SHP77 (cell line): ENCODE results near the gene ZNF426.

Source experiments
- DNase-seq, 2 experiments: peaks; one replicate each; lab custom pipeline; 2025; lab: John Stamatoyannopoulos, UW

Gene ZNF426

GRCh38 chr19:9498183-9498902, 40.1 kb downstream of the ZNF426 start, which contains the start of gene ZNF560:
TSS of gene ZNF560 (minus strand) at chr19:9498616. CDS start at chr19:9475313, 23,303 bp downstream.
- DNase-seq = no peak

DNA sequence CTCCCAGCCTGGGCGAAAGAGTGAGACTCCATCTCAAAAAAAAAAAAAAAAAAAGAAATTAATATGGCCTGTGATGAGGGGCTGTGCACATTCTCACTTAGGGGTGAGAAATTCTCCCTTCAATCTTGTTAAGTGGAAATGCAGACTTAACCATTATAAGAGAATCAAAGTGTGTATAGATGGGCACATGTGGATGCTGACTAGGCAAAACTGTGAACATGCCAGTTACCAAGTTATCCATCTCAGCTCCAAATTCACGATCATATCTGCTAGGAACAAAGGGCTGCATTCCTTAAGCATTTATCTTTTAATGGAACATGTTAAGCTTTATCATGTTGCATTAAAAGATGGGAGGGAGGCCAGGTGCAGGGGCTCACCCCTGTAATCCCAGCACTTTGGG, 44.3 kb downstream of the ZNF426 start:
- DNase-seq = no peak

GRCh38 chr19:9487016-9487415, 51.4 kb downstream of the ZNF426 start:
- no peak for DNase-seq

GRCh38 chr19:9485140-9485539, 53.3 kb downstream of the ZNF426 start:
- DNase-seq = no peak

DNA sequence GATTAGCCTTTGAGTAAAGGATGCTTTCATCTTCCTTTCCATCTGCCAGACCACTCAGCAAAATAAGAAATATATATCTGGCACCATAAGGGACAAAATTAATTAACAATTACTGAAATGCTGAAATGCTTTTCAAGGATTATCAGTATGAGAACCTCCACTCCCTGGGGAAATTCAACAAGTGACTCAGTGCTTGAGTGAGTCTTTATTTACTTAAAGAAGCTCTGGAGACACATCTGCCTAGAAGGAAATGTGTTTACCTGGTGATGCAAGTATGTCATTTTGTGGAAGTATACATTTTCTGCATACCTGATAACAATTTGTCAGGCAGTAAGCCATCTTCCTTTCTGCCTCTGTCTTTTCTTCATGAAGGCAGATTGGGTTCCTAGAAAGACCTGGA, 63.5 kb downstream of the ZNF426 start:
- no peak for DNase-seq
